Measurements from ENCODE around the gene RPL37A. TPM values are rescaled to one million over a fixed set of nuclear protein-coding genes. Genes with fewer than 3 reads are reported as not detected.

RPL37A gene
- polyA plus RNA-seq, 1 donor from 2014 or later, result 1,655 TPM

DNA sequence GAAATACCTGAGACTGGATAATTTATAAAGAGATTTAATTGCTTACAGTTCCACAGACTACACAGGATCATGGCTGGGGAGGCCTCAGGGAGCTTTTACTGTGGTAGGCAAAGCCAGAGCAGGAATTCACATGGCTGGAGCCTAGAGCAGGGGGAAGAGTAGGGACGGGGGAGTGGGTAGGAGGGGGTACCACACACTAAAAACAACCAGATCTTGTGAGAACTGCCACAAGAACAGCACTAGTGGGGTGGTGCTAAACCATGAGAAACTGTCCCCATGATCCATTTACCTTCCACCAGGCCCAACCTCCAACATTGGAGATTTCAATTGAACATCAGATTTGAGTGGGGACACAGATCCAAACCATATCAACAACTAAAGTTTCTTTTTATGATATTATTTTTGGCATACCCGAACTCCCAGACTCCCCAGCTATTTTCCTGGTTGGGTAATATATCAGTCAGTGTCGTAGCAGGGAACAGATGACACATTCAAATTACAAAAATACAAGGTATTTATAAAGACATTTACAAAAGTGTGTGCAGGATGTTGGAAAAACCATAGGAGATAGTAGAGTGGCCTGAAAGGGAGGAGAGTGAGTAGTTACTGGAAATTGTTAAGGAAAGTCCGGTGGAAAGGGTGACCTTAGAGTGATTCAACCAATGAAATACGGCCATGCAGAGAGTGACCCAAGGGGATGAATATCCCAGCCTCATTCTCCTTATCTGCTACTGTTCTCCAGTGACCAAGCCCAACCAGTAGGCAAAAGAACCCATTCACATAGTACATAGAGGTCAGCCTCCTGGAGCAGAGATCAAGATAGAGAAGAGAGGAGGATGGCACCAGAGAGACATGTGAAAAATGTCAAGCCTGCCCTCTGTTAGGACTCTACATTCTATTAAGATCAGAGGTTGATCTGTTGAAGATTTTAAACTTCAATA is 8.8 kb downstream of the RPL37A start:
- Histone ChIP-seq H3K4me3 (ENCODE audit: low read length) (no peak overlapping the region), H3K9me3 (ENCODE audit: low read length) (no peaks in the 10 kb centered on the region), H3K4me2 (ENCODE audit: low read length) (no peak overlapping the region), H2AFZ (ENCODE audit: low read depth, low read length) (no peak overlapping the region), H3K9ac (ENCODE audit: low read length) (no peak overlapping the region), H3K79me2 (replicated peaks; ENCODE audit: insufficient read depth, low read length) (no peaks in the 10 kb centered on the region), H3K27ac (ENCODE audit: low read length) (no peak overlapping the region), H3K27me3 (ENCODE audit: insufficient read depth, low read depth, low read length) (no peaks in the 10 kb centered on the region), H4K20me1 (ENCODE audit: insufficient read depth) (no peaks in the 10 kb centered on the region), H3F3A (ENCODE audit: insufficient read depth, low read length, poor library complexity, severe bottlenecking) (no peaks in the 10 kb centered on the region), H3K36me3 (ENCODE audit: insufficient read depth, low read length) (no peaks in the 10 kb centered on the region), H3K9me2 (ENCODE audit: insufficient read depth, low read length) (no peaks in the 10 kb centered on the region)
- TF ChIP-seq, protein P1, sequence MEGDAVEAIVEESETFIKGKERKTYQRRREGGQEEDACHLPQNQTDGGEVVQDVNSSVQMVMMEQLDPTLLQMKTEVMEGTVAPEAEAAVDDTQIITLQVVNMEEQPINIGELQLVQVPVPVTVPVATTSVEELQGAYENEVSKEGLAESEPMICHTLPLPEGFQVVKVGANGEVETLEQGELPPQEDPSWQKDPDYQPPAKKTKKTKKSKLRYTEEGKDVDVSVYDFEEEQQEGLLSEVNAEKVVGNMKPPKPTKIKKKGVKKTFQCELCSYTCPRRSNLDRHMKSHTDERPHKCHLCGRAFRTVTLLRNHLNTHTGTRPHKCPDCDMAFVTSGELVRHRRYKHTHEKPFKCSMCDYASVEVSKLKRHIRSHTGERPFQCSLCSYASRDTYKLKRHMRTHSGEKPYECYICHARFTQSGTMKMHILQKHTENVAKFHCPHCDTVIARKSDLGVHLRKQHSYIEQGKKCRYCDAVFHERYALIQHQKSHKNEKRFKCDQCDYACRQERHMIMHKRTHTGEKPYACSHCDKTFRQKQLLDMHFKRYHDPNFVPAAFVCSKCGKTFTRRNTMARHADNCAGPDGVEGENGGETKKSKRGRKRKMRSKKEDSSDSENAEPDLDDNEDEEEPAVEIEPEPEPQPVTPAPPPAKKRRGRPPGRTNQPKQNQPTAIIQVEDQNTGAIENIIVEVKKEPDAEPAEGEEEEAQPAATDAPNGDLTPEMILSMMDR (IDR thresholded peaks at IDR 0.05; ENCODE audit: poor library complexity, severe bottlenecking), result no peak
- TF ChIP-seq RAD21 (conservative IDR thresholded peaks at IDR 0.05) (no peak), EP300 (conservative IDR thresholded peaks at IDR 0.05; ENCODE audit: poor library complexity, severe bottlenecking) (no peak), SMC3 (conservative IDR thresholded peaks at IDR 0.05; ENCODE audit: poor library complexity) (no peak), POLR2AphosphoS5 (IDR thresholded peaks at IDR 0.05) (no peak)
- TF ChIP-seq, protein P2, sequence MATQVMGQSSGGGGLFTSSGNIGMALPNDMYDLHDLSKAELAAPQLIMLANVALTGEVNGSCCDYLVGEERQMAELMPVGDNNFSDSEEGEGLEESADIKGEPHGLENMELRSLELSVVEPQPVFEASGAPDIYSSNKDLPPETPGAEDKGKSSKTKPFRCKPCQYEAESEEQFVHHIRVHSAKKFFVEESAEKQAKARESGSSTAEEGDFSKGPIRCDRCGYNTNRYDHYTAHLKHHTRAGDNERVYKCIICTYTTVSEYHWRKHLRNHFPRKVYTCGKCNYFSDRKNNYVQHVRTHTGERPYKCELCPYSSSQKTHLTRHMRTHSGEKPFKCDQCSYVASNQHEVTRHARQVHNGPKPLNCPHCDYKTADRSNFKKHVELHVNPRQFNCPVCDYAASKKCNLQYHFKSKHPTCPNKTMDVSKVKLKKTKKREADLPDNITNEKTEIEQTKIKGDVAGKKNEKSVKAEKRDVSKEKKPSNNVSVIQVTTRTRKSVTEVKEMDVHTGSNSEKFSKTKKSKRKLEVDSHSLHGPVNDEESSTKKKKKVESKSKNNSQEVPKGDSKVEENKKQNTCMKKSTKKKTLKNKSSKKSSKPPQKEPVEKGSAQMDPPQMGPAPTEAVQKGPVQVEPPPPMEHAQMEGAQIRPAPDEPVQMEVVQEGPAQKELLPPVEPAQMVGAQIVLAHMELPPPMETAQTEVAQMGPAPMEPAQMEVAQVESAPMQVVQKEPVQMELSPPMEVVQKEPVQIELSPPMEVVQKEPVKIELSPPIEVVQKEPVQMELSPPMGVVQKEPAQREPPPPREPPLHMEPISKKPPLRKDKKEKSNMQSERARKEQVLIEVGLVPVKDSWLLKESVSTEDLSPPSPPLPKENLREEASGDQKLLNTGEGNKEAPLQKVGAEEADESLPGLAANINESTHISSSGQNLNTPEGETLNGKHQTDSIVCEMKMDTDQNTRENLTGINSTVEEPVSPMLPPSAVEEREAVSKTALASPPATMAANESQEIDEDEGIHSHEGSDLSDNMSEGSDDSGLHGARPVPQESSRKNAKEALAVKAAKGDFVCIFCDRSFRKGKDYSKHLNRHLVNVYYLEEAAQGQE (IDR thresholded peaks at IDR 0.05; ENCODE audit: borderline replicate concordance), result no peak

DNA sequence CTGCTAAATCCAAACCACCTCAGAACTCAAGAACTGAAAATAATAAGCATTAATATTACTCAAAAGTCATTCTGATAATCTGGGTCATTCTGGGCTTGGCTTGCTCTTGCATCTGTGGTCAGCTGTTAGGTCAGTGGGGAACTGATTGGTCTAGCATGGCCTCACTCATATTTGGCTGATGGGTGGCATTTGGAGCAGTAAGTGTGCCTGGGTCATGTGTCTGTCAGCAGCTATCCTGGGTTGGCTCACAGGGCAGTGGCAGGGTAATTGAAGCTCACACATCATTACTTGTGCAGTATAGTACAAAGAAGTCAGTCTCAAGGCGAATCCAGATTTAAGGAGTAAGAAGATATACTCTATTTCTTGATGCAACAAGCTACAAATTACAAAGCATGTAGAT is 9.6 kb downstream of the RPL37A start:
- no peaks in the 10 kb centered on the region for H3K27me3 ChIP-seq (ENCODE audit: insufficient read depth, low read depth, low read length)
- H4K20me1 ChIP-seq (ENCODE audit: insufficient read depth), result no peaks in the 10 kb centered on the region
- TF ChIP-seq EP300 (conservative IDR thresholded peaks at IDR 0.05; ENCODE audit: poor library complexity, severe bottlenecking) (no peak), EZH2 (IDR thresholded peaks at IDR 0.05; ENCODE audit: borderline replicate concordance, insufficient read depth, low read length, poor library complexity, severe bottlenecking) (no peak), RAD21 (conservative IDR thresholded peaks at IDR 0.05) (no peak), TAF1 (IDR thresholded peaks at IDR 0.05; ENCODE audit: low read depth) (no peak), POLR2AphosphoS5 (IDR thresholded peaks at IDR 0.05) (no peak), MXI1 (conservative IDR thresholded peaks at IDR 0.05; ENCODE audit: poor library complexity, severe bottlenecking) (no peak), SMC3 (conservative IDR thresholded peaks at IDR 0.05; ENCODE audit: poor library complexity) (no peak)
- TF ChIP-seq, protein P2 (IDR thresholded peaks at IDR 0.05; ENCODE audit: borderline replicate concordance), result no peak
- no peak overlapping the region for H3K4me3 ChIP-seq (ENCODE audit: low read length)
- H3K36me3 ChIP-seq (ENCODE audit: insufficient read depth, low read length), result no peaks in the 10 kb centered on the region
- no peaks in the 10 kb centered on the region for H3K79me2 ChIP-seq (replicated peaks; ENCODE audit: insufficient read depth, low read length)
- H2AFZ ChIP-seq (ENCODE audit: low read depth, low read length), result no peak overlapping the region
- no peak overlapping the region for H3K27ac ChIP-seq (ENCODE audit: low read length)
- H3K9me3 ChIP-seq (ENCODE audit: low read length), result no peaks in the 10 kb centered on the region
- no peaks in the 10 kb centered on the region for H3F3A ChIP-seq (ENCODE audit: insufficient read depth, low read length, poor library complexity, severe bottlenecking)
- H3K9ac ChIP-seq (ENCODE audit: low read length), result no peak overlapping the region
- H3K9me2 ChIP-seq (ENCODE audit: insufficient read depth, low read length), result no peaks in the 10 kb centered on the region
- no peak overlapping the region for H3K4me2 ChIP-seq (ENCODE audit: low read length)

All from neural cell (in vitro differentiated cells).